GF-D8 (cell line): ENCODE results near the gene CXADR.
"Not testable (repeated sequence)": the region's sequence is repeated elsewhere in the genome, so short reads cannot be mapped to it uniquely, and the experiment has no call there.

ENCODE experiments used
- DNase-seq: peaks from one replicate; lab custom pipeline; 2025; lab: John Stamatoyannopoulos, UW

The CXADR gene

DNA sequence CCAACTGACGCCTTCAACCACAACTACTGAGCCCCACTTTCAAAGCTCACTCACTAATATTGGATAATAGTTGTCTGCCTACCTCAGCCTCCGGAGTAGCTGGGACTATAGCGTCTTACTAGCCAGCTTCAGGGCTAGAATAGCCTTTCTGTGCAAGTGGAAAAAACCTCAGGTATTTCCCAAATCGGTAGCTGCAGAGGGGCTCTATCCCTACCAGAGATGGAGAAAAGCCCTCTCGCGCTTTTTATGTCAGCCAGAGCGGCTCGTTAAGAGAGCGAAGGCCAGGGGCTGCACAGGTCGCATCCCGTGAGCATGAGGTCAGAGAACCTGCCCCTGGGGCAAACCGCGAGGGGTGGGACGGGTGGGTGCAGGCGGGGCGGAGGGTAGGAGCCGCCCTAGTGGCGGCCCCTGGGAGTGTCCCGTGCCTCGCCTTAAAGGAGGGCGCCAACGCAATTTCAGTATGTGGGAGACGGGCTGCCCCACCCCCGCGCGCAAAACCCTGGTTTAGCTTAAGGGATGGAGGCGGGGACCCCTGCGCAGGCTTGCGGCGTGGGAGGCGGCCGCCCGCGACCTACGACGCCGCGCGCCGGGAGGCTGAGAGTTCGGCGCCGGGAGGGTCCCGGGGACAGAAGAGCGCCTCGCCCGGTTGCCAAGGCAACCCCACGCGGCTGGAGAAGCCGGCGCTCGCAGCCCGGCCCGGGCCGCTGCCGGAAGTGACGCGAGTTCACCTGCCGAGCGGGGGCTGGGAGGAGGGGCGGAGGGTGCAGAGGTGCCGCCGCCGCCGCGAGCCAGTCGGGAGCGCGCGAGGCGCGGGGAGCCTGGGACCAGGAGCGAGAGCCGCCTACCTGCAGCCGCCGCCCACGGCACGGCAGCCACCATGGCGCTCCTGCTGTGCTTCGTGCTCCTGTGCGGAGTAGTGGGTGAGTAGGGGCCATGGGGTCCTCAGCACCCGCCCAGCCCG, at the start of gene CXADR:
TSS of gene CXADR (plus strand) at position 791 of the 961 bp plus-strand sequence. CDS start at position 878, 87 bp downstream.
- DNase-seq, result no peak

DNA sequence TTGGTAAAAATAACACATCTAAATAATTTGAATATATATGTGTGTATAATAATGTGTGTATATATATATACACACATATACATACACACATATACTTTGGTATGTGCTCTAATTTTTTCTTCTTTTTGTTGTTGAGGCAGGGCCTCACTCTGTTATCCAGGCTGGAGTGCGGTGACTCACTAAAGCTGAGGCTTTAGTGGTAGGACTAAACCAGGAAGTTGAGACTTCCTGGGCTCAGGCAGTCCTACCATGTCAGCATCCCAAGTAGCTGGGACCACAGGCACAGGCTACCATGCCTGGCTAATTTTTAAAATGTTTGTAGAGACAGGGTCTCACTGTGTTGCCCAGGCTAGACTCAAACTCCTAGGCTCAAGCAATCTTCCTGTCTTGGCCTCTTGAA, 46.7 kb upstream of the CXADR start:
- DNase-seq, result no peak

DNA sequence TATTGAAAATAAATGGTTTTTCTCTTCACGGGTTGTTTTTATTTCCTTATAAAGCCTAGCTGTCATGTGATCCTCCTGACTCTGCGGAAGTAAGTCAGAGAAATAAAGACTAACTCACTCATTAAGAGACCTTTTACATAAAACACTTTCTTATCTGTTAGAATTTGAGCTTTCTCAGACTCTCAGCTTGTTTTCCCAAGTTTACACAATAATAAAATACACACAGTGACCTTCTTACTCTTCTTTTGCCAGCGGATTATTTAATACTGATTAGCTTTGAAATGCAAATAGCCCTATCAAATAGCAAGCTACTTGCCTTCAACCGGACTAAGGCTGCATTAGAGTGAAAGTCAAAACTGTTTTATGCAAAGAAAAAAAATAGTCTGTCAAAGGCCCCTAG, 45.5 kb upstream of the CXADR start:
- no peak for DNase-seq

DNA sequence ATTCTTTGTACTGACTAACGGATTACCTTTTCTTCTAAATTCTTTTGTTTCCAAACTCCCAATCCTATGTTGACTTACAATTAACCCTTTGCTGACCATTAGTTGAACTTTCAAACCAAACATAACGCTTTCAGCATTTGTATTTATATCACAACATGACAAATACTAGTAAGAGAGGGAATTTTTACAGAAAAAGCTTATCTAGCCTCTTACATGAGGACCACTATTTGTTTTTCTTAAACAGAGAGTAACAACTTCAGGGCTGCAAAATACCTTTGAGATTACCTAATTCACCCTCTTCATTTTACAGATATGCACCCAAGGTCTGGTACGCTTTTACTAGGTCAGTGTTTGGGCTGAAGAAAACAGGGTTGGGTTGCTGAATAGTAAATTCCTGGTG, 45.0 kb upstream of the CXADR start:
- no peak for DNase-seq

- DNase-seq, result no peak
These were observed 44.1 kb upstream of the CXADR start for GRCh38 chr21:17468698-17469097.

- DNase-seq, result no peak
These were observed 43.1 kb upstream of the CXADR start for GRCh38 chr21:17469727-17470126.

DNA sequence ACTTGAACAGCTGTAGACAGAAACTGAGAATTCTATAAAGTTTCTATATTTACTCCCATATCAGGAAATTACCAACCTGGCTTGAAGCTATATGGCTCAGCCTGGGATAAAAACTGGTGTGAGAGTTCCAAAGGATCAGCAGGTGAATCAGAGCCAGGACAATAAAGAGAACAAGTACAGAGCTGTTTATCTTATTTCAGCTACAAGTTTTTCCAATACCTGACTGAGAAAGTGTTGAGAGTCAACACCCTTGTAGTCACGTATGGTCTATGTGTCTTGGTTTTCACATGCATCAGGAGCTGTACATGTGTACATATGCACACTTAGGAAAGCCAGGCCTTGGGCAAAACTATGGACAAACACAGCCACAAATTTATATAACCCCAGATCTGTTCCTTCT, 40.7 kb upstream of the CXADR start:
- DNase-seq, result no peak

GRCh38 chr21:17472592-17473271, 40.1 kb upstream of the CXADR start:
- DNase-seq, result no peak

DNA sequence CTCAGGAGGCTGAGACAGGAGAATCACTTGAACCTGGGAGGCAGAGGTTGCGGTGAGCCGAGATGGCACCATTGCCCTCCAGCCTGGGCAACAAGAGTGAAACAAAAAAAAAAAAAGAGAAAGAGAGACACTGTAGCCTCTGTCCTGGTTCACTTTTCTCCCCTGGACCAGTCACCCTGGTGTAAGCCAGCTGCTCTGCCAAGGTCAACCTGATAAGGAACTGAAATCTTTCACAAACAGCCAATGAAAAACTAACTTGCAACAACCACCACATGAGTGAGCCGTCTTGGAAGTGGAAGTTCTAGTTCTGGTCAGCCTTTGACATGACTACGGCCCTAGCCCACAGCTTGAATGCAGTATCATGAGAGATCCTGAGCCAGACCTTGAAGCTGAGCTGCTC, 36.8 kb upstream of the CXADR start:
- no peak for DNase-seq

- not testable (repeated sequence) for DNase-seq
These were observed 34.7 kb upstream of the CXADR start for GRCh38 chr21:17478156-17478555.

- no peak for DNase-seq
These were observed 33.2 kb upstream of the CXADR start for GRCh38 chr21:17479606-17480005.

- DNase-seq, result no peak
These were observed 29.9 kb upstream of the CXADR start for GRCh38 chr21:17482928-17483327.

- no peak for DNase-seq
These were observed 24.2 kb upstream of the CXADR start for GRCh38 chr21:17488620-17489019.

DNA sequence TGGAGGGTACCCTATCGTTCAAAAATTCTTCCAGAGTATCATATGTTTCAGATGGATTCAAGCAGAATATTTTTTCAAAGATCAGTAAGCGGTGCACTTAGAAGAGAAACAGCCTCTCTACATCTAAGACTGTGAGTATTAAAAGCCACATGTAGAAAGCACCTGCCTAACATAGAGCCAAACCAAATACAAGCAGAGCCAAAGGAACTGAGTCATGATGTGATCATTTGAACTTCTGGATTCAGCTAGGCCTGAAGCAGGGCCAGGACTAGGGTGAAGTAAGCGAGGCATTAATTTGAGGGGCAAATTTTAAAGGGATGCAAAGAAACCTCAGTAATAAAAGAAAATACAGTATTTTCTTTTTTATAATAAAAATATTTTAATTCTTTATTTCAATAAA, 23.3 kb upstream of the CXADR start:
- not testable (repeated sequence) for DNase-seq

GRCh38 chr21:17491716-17492414, 21.0 kb upstream of the CXADR start:
- DNase-seq, result peak; percentile 47

DNA sequence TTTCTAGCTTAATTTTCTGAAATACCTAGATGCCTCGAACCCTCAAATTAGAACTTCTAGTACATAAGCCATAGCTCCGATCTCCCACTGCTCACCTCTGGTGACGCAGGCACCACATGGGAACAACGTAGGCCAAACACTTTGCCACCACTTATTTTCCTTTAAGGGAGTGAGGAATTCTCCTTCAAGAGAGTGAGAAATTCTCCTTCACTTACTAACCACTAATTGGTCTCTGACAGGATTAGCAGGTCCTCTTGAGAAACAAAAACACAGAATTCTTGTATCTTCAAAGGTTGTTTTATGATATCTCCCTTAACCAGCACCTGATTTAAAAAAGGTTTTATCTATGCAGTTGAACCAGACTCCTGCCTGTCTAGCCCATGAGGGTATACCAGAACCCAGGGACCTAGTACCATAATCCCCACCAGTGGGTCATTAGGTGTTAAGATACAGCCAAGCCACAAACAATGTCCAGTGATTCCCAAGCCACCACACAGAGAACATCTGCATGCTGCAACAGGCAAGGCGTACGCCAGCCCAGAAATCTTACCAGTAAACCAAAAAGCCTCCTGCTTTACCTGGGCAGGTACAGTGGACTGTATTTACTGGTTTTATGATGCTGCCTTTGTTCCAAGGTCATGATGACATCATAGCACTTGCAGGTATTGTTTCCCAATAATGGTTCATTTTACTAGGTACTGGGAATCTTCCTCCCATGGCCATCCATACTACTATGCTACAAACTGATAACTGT, 20.3 kb upstream of the CXADR start:
- no peak for DNase-seq

- DNase-seq, result no peak
These were observed 18.8 kb upstream of the CXADR start for GRCh38 chr21:17494051-17494450.

DNA sequence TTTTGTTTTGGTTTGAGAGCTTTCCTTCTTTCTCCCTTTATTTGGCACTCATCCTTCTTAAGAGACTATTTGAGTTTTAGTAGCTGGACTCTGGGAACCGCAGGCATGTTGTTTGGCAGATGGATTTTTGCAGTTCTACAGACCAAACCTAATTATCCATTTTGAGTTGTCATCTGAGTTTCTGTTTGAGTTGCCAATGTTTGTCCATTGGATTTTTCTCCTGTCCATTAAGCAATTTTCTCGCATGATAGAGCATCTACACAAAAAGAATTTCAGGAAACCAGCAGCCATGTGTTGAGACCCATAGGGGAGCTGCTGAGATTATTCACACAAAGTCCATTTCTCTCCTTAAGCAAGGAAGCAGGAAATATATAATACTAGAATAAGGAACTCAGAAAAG, 17.2 kb upstream of the CXADR start:
- no peak for DNase-seq

DNA sequence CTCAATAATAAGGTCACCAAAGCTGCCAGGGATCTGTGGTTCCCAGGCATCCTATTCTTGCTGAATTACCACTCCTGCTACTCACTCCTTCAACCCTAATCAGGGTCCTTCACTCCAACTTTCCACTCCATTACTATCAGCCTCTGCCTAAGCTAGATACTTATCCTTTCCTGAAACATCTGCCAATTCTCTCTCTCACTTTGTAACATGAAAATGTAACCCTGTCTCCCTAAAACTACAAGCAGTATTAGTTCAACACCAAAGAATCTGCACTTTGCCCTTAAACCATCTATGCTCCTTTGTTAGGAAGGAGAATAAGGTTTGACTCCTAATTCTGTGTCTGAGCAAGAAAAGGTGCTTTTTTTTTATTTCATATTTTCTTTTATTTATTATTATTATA, 15.5 kb upstream of the CXADR start:
- DNase-seq, result no peak

DNA sequence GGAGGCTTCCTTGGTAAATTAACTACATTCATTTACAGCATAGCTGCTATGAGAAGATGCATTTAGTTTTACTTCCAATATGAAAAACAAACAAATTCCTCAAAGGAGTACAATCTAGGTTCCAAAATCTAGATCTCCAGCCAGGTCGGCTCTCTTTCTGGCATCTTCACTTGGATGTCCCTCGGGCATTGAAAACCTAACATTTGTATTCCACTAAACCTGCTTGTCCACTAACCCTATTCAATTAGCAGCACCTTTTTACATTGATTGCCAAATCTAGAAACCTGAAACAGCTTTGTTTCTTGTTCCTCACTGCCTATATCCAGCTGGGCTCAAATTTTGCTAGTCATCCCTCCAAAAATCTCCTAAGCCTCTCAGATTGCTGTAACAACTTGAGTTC, 14.3 kb upstream of the CXADR start:
- DNase-seq, result no peak

DNA sequence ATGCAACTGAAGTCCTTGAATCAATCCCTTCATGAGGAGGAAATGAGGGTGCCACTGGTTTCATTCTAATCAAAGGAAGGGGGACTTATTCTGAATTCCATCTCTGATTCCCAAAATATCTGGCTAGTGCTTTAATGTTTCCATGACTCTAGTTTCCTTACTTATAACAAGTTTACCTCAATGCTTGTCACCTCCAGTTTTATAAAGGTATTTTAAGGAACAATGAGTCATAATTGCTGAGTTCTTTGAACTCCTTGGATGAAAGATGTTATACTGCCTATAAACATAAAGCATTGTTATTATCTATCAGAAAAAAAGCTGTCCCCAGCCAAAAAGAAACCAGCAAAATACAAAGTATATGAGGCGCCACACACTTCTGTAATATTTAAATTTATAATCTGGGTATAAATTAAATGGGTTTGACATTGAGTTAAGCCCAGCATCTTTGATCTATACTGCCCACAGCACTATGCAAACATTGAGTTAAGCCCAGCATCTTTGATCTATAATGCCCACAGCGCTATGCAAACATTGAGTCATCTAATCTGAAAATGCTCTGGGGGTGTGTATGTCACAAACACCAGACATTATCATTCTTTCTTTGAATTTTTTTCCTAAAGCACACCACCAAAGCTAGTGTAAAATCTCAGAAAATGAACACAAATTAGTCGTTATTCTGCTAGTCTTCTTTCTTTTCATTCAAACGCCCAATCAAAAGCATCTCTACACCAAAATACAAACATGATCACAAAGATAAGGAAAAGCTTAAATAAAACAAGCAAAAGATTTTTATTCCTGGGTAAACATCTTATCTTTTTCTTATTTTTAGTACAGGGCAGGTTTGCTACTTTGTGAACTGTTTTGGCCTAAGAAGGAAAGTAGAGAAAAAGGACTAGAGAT, 11.5 kb upstream of the CXADR start:
- no peak for DNase-seq
